Natural killer cell (primary cell): Measurements from ENCODE around the gene KLK6. TPM values are rescaled to one million over a fixed set of nuclear protein-coding genes. Genes with fewer than 3 reads are reported as not detected.

Experiments used
- ATAC-seq, 3 donors: fragments of 150-1000 bp in 2 of 3; fragments of 200-7000 bp in 1 of 3; cut with Tn5 transposase; 1 replicate in 1 of 3; 2 replicates in 2 of 3; pipeline ENCODE4 v1.10.0; 2021; ENCODE audit warnings: mild to moderate bottlenecking in 2 of 3, moderate library complexity in 2 of 3
- DNase-seq, 2 donors: peaks; one replicate each; pipeline versions ENCODE4 v3.0.0 to v3.0.0-alpha.2; 2013 to 2021; ENCODE audit warnings: mixed read lengths in 1 of 2
- H3K27ac ChIP-seq: one replicate; pipeline ENCODE4 v1.5.1; 2013; ENCODE audit warnings: mild to moderate bottlenecking, low read length
- H3K27me3 ChIP-seq: one replicate; pipeline ENCODE4 v1.6.1; 2013; ENCODE audit warnings: low read length; ENCODE audit not compliant: control insufficient read depth, insufficient read depth
- H3K36me3 ChIP-seq: one replicate; pipeline ENCODE4 v1.6.1; 2013; ENCODE audit warnings: low read length; ENCODE audit not compliant: control insufficient read depth, insufficient read depth
- H3K4me1 ChIP-seq: one replicate; pipeline ENCODE4 v1.6.1; 2013; ENCODE audit warnings: low read length; ENCODE audit not compliant: control insufficient read depth, insufficient read depth
- H3K4me3 ChIP-seq: one replicate; pipeline ENCODE4 v1.5.1; 2013; ENCODE audit warnings: low read length
- H3K9me3 ChIP-seq: one replicate; pipeline ENCODE4 v1.6.1; 2013; ENCODE audit warnings: low read length; ENCODE audit not compliant: control insufficient read depth, insufficient read depth
- H3K27ac Mint-ChIP-seq, 2 donors: one replicate each; pipeline ENCODE4 v1.8.0; 2022; ENCODE audit warnings: mild to moderate bottlenecking in 2 of 2, mixed read lengths in 2 of 2, moderate library complexity in 1 of 2
- H3K27me3 Mint-ChIP-seq, 2 donors: one replicate each; pipeline ENCODE4 v1.8.0; 2022; ENCODE audit warnings: low read depth in 2 of 2, mixed read lengths in 2 of 2
- H3K36me3 Mint-ChIP-seq: one replicate; pipeline ENCODE4 v1.8.0; 2022; ENCODE audit warnings: mixed read lengths
- H3K4me1 Mint-ChIP-seq, 2 donors: one replicate each; pipeline ENCODE4 v1.8.0; 2022; ENCODE audit warnings: mixed read lengths in 2 of 2
- H3K4me3 Mint-ChIP-seq: one replicate; pipeline ENCODE4 v1.8.0; 2022; ENCODE audit warnings: mild to moderate bottlenecking, moderate library complexity, mixed read lengths
- H3K9me3 Mint-ChIP-seq, 2 donors: one replicate each; pipeline ENCODE4 v1.8.0; 2022; ENCODE audit warnings: mixed read lengths in 2 of 2
- WGBS: methylation state at CpG from one replicate; pipeline ENCODE4 v1.1.7; 2013; ENCODE audit warnings: missing lambda C conversion rate; ENCODE audit not compliant: insufficient coverage; 5-methylcytosine and 5-hydroxymethylcytosine counted together
- intact Hi-C: fragments of 100-400 bp; cut with micrococcal nuclease; formaldehyde crosslinking; loops from one replicate; pipeline ENCODE4 v1.14.2; 2022
- total RNA-seq, 4 donors: library from RNA; stranded (reverse); fragments of 120-200 nt in 1 of 4; gene quantifications; one replicate each; pipeline versions ENCODE4 v1.2.3 to v1.2.4, GENCODE V29; 2013 to 2022
- TF ChIP-seq, protein P1 (sequence below): fragments of 200-600 bp; IDR thresholded peaks from one replicate; pipeline ENCODE4 v1.8.0; 2022; ENCODE audit warnings: antibody characterized with exemption

Gene KLK6
- total RNA-seq, 3 donors from 2014 or later (not counting 1 experiment from before 2014, with no cell fraction given): not detected

DNA sequence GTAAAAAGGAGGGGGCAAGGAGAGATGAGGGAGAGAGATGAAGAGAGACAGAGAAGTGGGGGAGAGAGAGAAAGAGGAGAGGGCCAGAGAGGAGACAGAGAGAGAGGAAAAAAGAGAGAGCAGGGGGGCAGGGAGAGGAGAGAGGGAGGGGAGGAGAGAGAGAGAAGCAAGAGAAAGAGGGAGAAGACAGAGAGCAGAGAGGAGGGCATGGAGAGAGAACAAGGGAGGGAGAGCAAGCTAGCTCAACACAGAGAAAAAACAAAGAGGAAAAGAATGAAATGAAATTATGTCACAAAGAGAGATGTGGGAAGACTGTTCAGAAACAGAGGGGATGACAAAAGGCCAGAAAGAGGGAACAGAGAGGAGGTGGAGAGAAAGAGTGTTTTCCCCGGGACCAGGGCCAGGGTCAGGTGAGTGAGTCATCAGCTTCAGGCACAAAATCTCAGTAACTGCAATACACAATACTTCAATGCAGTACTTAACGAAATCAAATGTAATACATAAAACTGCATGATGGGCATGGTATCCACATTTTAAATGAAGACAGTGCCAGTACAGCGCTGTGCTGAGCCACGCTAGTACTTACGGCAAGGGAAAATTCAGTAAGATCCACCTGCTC lies 9.5 kb upstream of the KLK6 start:
- peaks cover 27 to 38% of the 10 kb centered on the region in 2 donors for H3K27me3 Mint-ChIP-seq

DNA sequence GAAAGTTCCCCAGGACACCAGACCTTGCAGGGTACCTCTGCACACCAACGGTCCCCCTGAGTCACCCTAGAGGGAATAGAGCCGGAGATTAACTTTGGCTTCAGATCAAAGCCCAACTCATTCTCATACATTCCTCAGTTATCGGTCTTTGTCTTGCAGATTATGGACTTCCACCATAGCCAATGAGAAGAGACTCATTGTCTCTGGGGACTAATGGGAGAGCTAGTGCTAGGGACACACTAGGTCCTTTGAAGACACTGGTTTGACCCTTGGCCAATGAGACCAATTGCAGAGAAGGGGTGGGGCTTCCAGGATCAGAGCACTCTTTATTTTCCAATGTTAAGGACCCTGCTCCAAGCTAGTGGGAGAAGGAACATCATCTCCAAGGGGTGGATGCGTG lies 8.2 kb upstream of the KLK6 start:
- Histone ChIP-seq H3K27me3 (no peaks in the 10 kb centered on the region), H3K4me1 (no peaks in the 10 kb centered on the region), H3K4me3 (no peak overlapping the region), H3K36me3 (no peaks in the 10 kb centered on the region), H3K9me3 (no peaks in the 10 kb centered on the region), H3K27ac (no peak overlapping the region)
- intact Hi-C loops: no loop called here
- peaks cover 32 to 38% of the 10 kb centered on the region in 2 donors for H3K27me3 Mint-ChIP-seq
- H3K9me3 Mint-ChIP-seq: no peaks in the 10 kb centered on the region
- ATAC-seq (no peak), DNase-seq (no peak)
- no peaks in the 10 kb centered on the region for H3K36me3 Mint-ChIP-seq
- H3K4me1 Mint-ChIP-seq: no peaks in the 10 kb centered on the region
- H3K27ac Mint-ChIP-seq: no peak overlapping the region
- 92% methylated on average over 4 of the region's 4 CpGs for WGBS
- TF ChIP-seq, protein P1, sequence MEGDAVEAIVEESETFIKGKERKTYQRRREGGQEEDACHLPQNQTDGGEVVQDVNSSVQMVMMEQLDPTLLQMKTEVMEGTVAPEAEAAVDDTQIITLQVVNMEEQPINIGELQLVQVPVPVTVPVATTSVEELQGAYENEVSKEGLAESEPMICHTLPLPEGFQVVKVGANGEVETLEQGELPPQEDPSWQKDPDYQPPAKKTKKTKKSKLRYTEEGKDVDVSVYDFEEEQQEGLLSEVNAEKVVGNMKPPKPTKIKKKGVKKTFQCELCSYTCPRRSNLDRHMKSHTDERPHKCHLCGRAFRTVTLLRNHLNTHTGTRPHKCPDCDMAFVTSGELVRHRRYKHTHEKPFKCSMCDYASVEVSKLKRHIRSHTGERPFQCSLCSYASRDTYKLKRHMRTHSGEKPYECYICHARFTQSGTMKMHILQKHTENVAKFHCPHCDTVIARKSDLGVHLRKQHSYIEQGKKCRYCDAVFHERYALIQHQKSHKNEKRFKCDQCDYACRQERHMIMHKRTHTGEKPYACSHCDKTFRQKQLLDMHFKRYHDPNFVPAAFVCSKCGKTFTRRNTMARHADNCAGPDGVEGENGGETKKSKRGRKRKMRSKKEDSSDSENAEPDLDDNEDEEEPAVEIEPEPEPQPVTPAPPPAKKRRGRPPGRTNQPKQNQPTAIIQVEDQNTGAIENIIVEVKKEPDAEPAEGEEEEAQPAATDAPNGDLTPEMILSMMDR: no peak
- H3K4me3 Mint-ChIP-seq: no peak overlapping the region

More for the DNA sequence above, 9.5 kb upstream of the KLK6 start:
- intact Hi-C loops: no loop called here
- ATAC-seq (no peak), DNase-seq (no peak)
- Histone ChIP-seq H3K27ac (no peak overlapping the region), H3K9me3 (no peaks in the 10 kb centered on the region), H3K36me3 (no peaks in the 10 kb centered on the region), H3K4me1 (no peaks in the 10 kb centered on the region), H3K27me3 (no peaks in the 10 kb centered on the region), H3K4me3 (no peak overlapping the region)
- WGBS: 95% methylated on average over 4 of the region's 5 CpGs
- no peaks in the 10 kb centered on the region for H3K36me3 Mint-ChIP-seq
- no peak overlapping the region for H3K27ac Mint-ChIP-seq
- H3K4me3 Mint-ChIP-seq: no peak overlapping the region
- H3K4me1 Mint-ChIP-seq: no peaks in the 10 kb centered on the region
- H3K9me3 Mint-ChIP-seq: no peaks in the 10 kb centered on the region
- TF ChIP-seq, protein P1: no peak

DNA sequence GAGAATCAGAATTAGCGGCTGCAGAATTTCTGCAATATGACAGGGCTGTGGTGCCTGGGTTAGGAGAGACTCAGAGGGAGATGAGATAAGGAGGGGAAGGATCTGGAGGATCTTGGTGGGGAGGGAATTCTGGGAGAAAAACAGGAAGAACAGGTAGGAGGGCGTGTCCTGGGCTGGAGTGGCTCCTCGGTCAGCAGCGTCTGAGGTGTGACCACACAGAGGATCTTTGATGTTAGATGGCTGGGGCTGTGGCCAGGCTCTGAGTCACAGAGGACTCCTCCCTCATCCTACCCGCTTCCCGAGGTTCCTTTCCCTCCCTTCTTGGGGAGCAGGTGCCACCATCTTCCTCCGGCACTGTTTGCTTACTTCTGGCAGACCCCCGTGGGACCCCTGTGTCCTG lies 6.4 kb upstream of the KLK6 start:
- Mint-ChIP-seq H3K36me3 (no peaks in the 10 kb centered on the region), H3K4me3 (no peak overlapping the region), H3K27me3 (peaks cover 26 to 37% of the 10 kb centered on the region in 2 donors), H3K9me3 (no peaks in the 10 kb centered on the region), H3K4me1 (no peaks in the 10 kb centered on the region), H3K27ac (no peak overlapping the region)
- intact Hi-C loops: no loop called here
- H3K27ac ChIP-seq: no peak overlapping the region
- H3K9me3 ChIP-seq: no peaks in the 10 kb centered on the region
- H3K4me3 ChIP-seq: no peak overlapping the region
- TF ChIP-seq, protein P1: no peak
- 23% methylated on average over 8 of the region's 8 CpGs for WGBS
- no peaks in the 10 kb centered on the region for H3K36me3 ChIP-seq
- DNase-seq (no peak), ATAC-seq (no peak)
- H3K4me1 ChIP-seq: no peaks in the 10 kb centered on the region
- no peaks in the 10 kb centered on the region for H3K27me3 ChIP-seq
